Fibroblast of lung (primary cell): ENCODE measurements around the gene ITGB8. TPM values are rescaled to one million over a fixed set of nuclear protein-coding genes. Genes with fewer than 3 reads are reported as not detected.

ENCODE experiments used
- DNase-seq, 2 donors: peaks; one replicate each; pipeline versions ENCODE4 v3.0.0 to v3.0.0-alpha.2; 2010; ENCODE audit warnings: low read depth in 2 of 2
- H2AFZ ChIP-seq: 2 replicates; pipeline ENCODE4 v1.5.1; 2012; ENCODE audit warnings: low read length, control low read depth, inconsistent platforms
- H3K27ac ChIP-seq: 2 replicates; pipeline ENCODE4 v1.5.1; 2011; ENCODE audit warnings: low read length, control low read depth; ENCODE audit not compliant: insufficient read depth
- H3K27me3 ChIP-seq: 2 replicates; pipeline ENCODE4 v1.5.1; 2011; ENCODE audit warnings: mild to moderate bottlenecking, low read length; ENCODE audit not compliant: control insufficient read depth, insufficient read depth
- H3K36me3 ChIP-seq: 2 replicates; pipeline ENCODE4 v1.5.1; 2011; ENCODE audit warnings: low read length; ENCODE audit not compliant: control insufficient read depth, insufficient read depth
- H3K4me1 ChIP-seq: 2 replicates; pipeline ENCODE4 v1.5.1; 2011; ENCODE audit warnings: low read length; ENCODE audit not compliant: control insufficient read depth, insufficient read depth; ENCODE audit errors: extremely low read depth
- H3K4me2 ChIP-seq: 2 replicates; pipeline ENCODE4 v1.5.1; 2011; ENCODE audit warnings: low read length, control low read depth; ENCODE audit not compliant: insufficient read depth; ENCODE audit errors: extremely low read depth
- H3K4me3 ChIP-seq, 4 experiments: fragments of 200-600 bp in 1 of 4; sonication (generic) in 1 of 4; replicated peaks in 1 of 4; 2 replicates each; pipeline ENCODE4 v1.5.1; 2011 to 2016; ENCODE audit warnings: low read length in 4 of 4, low read depth in 3 of 4, mild to moderate bottlenecking in 3 of 4, control low read depth in 2 of 4, inconsistent platforms in 1 of 4, mixed read lengths in 1 of 4; ENCODE audit not compliant: insufficient read depth in 1 of 4; ENCODE audit errors: control extremely low read depth in 1 of 4
- H3K79me2 ChIP-seq: 2 replicates; pipeline ENCODE4 v1.5.1; 2012; ENCODE audit warnings: mild to moderate bottlenecking, low read length, inconsistent platforms; ENCODE audit not compliant: control insufficient read depth, insufficient read depth
- H3K9ac ChIP-seq: 2 replicates; pipeline ENCODE4 v1.5.1; 2011; ENCODE audit warnings: mild to moderate bottlenecking, low read length, control low read depth; ENCODE audit not compliant: insufficient read depth
- H3K9me3 ChIP-seq: 2 replicates; pipeline ENCODE4 v1.5.1; 2012; ENCODE audit warnings: low read depth, low read length; ENCODE audit not compliant: control insufficient read depth, insufficient read depth
- H4K20me1 ChIP-seq: 2 replicates; pipeline ENCODE4 v1.5.1; 2011; ENCODE audit warnings: low read length; ENCODE audit not compliant: control insufficient read depth, insufficient read depth; ENCODE audit errors: extremely low read depth
- CTCF ChIP-seq, 2 donors: IDR thresholded peaks in 1 of 2; conservative IDR thresholded peaks in 1 of 2; 1 replicate in 1 of 2; 2 replicates in 1 of 2; pipeline ENCODE4 v1.5.1; 2011 to 2012; ENCODE audit warnings: low read length in 2 of 2, control low read depth in 1 of 2, inconsistent platforms in 1 of 2, low read depth in 1 of 2, mild to moderate bottlenecking in 1 of 2
- EZH2 ChIP-seq: IDR thresholded peaks from 2 replicates; pipeline ENCODE4 v1.5.1; 2012; ENCODE audit warnings: low read length, control low read depth, mild to moderate bottlenecking; ENCODE audit errors: missing control alignments
- polyA plus RNA-seq, 2 donors: library from polyadenylated mRNA; depleted of rRNA in 1 of 2; stranded (reverse) in 1 of 2; unstranded in 1 of 2; fragments of >200 nt; gene quantifications; 2 replicates each; pipeline ENCODE4 v1.2.1, GENCODE V29; 2011 to 2012; ENCODE audit warnings: missing spikeins in 1 of 2
- total RNA-seq: library from RNA; depleted of rRNA; stranded (reverse); fragments of >200 nt; gene quantifications from 2 replicates; pipeline ENCODE4 v1.2.1, GENCODE V29; 2014

The ITGB8 gene
- total and polyA plus RNA-seq, 2 donors (not counting 1 experiment from before 2014, with no cell fraction given), result 3.8 to 100 TPM

- no peaks in the 10 kb centered on the region for H3K79me2 ChIP-seq
- H3K4me3 ChIP-seq, result no peak overlapping the region
- no peak overlapping the region for H3K9ac ChIP-seq
- H3K4me2 ChIP-seq, result no peak overlapping the region
- no peak overlapping the region for H3K27ac ChIP-seq
- H3K27me3 ChIP-seq, result no peaks in the 10 kb centered on the region
- H4K20me1 ChIP-seq, result no peaks in the 10 kb centered on the region
- H3K9me3 ChIP-seq, result no peaks in the 10 kb centered on the region
- no peak overlapping the region for H2AFZ ChIP-seq
- H3K4me1 ChIP-seq, result no peaks in the 10 kb centered on the region
- TF ChIP-seq EZH2, result no peak
- TF ChIP-seq CTCF (conservative IDR thresholded peaks at IDR 0.05 in 1 of 2, IDR thresholded peaks at IDR 0.05 in 1 of 2; ENCODE audit: low read depth in 1 of 2, low read length in 2 of 2), result no peak
- DNase-seq, result no peak
- no peaks in the 10 kb centered on the region for H3K36me3 ChIP-seq
Measured at GRCh38 chr7:20393021-20393610, 62.4 kb downstream of the ITGB8 start.

- H3K4me1 ChIP-seq, result no peaks in the 10 kb centered on the region
- H3K36me3 ChIP-seq, result no peaks in the 10 kb centered on the region
- no peaks in the 10 kb centered on the region for H3K79me2 ChIP-seq
- no peak overlapping the region for H3K4me3 ChIP-seq
- no peaks in the 10 kb centered on the region for H4K20me1 ChIP-seq
- no peak overlapping the region for H3K9ac ChIP-seq
- H3K27ac ChIP-seq, result no peak overlapping the region
- H2AFZ ChIP-seq, result no peak overlapping the region
- H3K27me3 ChIP-seq, result no peaks in the 10 kb centered on the region
- H3K4me2 ChIP-seq, result no peak overlapping the region
- DNase-seq, result peak in 1 of 2 donors; percentile 34
- TF ChIP-seq CTCF (conservative IDR thresholded peaks at IDR 0.05 in 1 of 2, IDR thresholded peaks at IDR 0.05 in 1 of 2; ENCODE audit: low read depth in 1 of 2, low read length in 2 of 2), result no peak
- TF ChIP-seq EZH2, result no peak
- no peaks in the 10 kb centered on the region for H3K9me3 ChIP-seq
Measured at GRCh38 chr7:20393616-20394015, 62.9 kb downstream of the ITGB8 start.

DNA sequence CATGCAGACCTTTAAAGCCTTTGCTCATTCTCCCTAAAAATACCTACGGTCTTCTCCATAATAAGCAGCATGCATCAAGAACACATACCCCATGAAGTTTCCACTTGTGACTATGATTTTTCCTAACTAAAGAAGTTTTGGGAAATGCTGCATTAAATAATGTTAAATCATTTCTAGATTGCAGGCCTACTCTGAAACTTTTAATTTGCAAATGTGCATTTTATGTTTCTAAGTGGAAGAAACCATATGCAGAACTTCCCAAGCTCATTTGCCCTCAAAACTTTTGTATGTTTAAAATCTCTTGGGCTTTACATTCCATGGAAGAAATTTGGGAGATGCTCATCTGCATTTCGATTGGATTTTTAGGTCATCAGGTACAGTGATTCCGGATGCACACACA, 63.6 kb downstream of the ITGB8 start:
- Histone ChIP-seq H3K4me2 (no peak overlapping the region), H3K36me3 (no peaks in the 10 kb centered on the region), H3K9me3 (no peaks in the 10 kb centered on the region), H3K4me1 (no peaks in the 10 kb centered on the region), H3K4me3 (no peak overlapping the region), H4K20me1 (no peaks in the 10 kb centered on the region), H3K79me2 (no peaks in the 10 kb centered on the region), H2AFZ (no peak overlapping the region), H3K27ac (no peak overlapping the region), H3K9ac (no peak overlapping the region), H3K27me3 (no peaks in the 10 kb centered on the region)
- TF ChIP-seq CTCF (conservative IDR thresholded peaks at IDR 0.05 in 1 of 2, IDR thresholded peaks at IDR 0.05 in 1 of 2; ENCODE audit: low read depth in 1 of 2, low read length in 2 of 2), result no peak
- no peak for TF ChIP-seq EZH2
- no peak for DNase-seq
